ENCODE measurements around the gene CHST15.

The CHST15 gene

GRCh38 chr10:124043310-124044142, 49.9 kb downstream of the CHST15 start:
- Histone ChIP-seq H3K27ac (ENCODE audit: low read depth, low read length) (no peak overlapping the region), H2AFZ (ENCODE audit: low read length, unreplicated experiment) (no peak overlapping the region), H3K36me3 (ENCODE audit: insufficient read depth, low read length) (no peaks in the 10 kb centered on the region), H3K4me3 (ENCODE audit: low read depth, low read length) (no peak overlapping the region), H3K4me1 (ENCODE audit: control insufficient read depth, insufficient read depth, low read length, unreplicated experiment) (no peaks in the 10 kb centered on the region), H3K27me3 (ENCODE audit: insufficient read depth, low read length) (peaks cover 11% of the 10 kb centered on the region; the same call in 1 of the 2 replicates), H3K79me2 (ENCODE audit: control insufficient read depth, insufficient read depth, low read length, unreplicated experiment) (no peaks in the 10 kb centered on the region)

- H3K79me2 ChIP-seq (ENCODE audit: control insufficient read depth, insufficient read depth, low read length, unreplicated experiment), result no peaks in the 10 kb centered on the region
- peaks cover 9% of the 10 kb centered on the region; the same call in 1 of the 2 replicates for H3K27me3 ChIP-seq (ENCODE audit: insufficient read depth, low read length)
- no peaks in the 10 kb centered on the region for H3K4me1 ChIP-seq (ENCODE audit: control insufficient read depth, insufficient read depth, low read length, unreplicated experiment)
- H3K36me3 ChIP-seq (ENCODE audit: insufficient read depth, low read length), result no peaks in the 10 kb centered on the region
- no peak overlapping the region for H2AFZ ChIP-seq (ENCODE audit: low read length, unreplicated experiment)
- H3K27ac ChIP-seq (ENCODE audit: low read depth, low read length), result no peak overlapping the region
- no peak overlapping the region for H3K4me3 ChIP-seq (ENCODE audit: low read depth, low read length)
These were observed 50.6 kb downstream of the CHST15 start for GRCh38 chr10:124042656-124043309.

- Histone ChIP-seq H3K36me3 (ENCODE audit: insufficient read depth, low read length) (no peaks in the 10 kb centered on the region), H3K79me2 (ENCODE audit: control insufficient read depth, insufficient read depth, low read length, unreplicated experiment) (no peaks in the 10 kb centered on the region), H3K4me3 (ENCODE audit: low read depth, low read length) (no peak overlapping the region), H3K27ac (ENCODE audit: low read depth, low read length) (no peak overlapping the region), H3K4me1 (ENCODE audit: control insufficient read depth, insufficient read depth, low read length, unreplicated experiment) (no peaks in the 10 kb centered on the region), H3K27me3 (ENCODE audit: insufficient read depth, low read length) (peaks cover 6% of the 10 kb centered on the region; the same call in 1 of the 2 replicates), H2AFZ (ENCODE audit: low read length, unreplicated experiment) (no peak overlapping the region)
These were observed 51.5 kb downstream of the CHST15 start for GRCh38 chr10:124041675-124042445.

GRCh38 chr10:124040451-124041188, 52.8 kb downstream of the CHST15 start:
- H3K4me3 ChIP-seq (ENCODE audit: low read depth, low read length), result no peak overlapping the region
- H3K4me1 ChIP-seq (ENCODE audit: control insufficient read depth, insufficient read depth, low read length, unreplicated experiment), result no peaks in the 10 kb centered on the region
- H3K27me3 ChIP-seq (ENCODE audit: insufficient read depth, low read length), result no peaks in the 10 kb centered on the region
- H3K79me2 ChIP-seq (ENCODE audit: control insufficient read depth, insufficient read depth, low read length, unreplicated experiment), result no peaks in the 10 kb centered on the region
- no peaks in the 10 kb centered on the region for H3K36me3 ChIP-seq (ENCODE audit: insufficient read depth, low read length)
- no peak overlapping the region for H2AFZ ChIP-seq (ENCODE audit: low read length, unreplicated experiment)
- no peak overlapping the region for H3K27ac ChIP-seq (ENCODE audit: low read depth, low read length)

- no peaks in the 10 kb centered on the region for H3K4me1 ChIP-seq (ENCODE audit: control insufficient read depth, insufficient read depth, low read length, unreplicated experiment)
- H3K27me3 ChIP-seq (ENCODE audit: insufficient read depth, low read length), result no peaks in the 10 kb centered on the region
- H3K79me2 ChIP-seq (ENCODE audit: control insufficient read depth, insufficient read depth, low read length, unreplicated experiment), result no peaks in the 10 kb centered on the region
- no peak overlapping the region for H2AFZ ChIP-seq (ENCODE audit: low read length, unreplicated experiment)
- H3K27ac ChIP-seq (ENCODE audit: low read depth, low read length), result no peak overlapping the region
- H3K36me3 ChIP-seq (ENCODE audit: insufficient read depth, low read length), result no peaks in the 10 kb centered on the region
- no peak overlapping the region for H3K4me3 ChIP-seq (ENCODE audit: low read depth, low read length)
These were observed 53.9 kb downstream of the CHST15 start for GRCh38 chr10:124039483-124040013.

GRCh38 chr10:124037784-124038183, 55.6 kb downstream of the CHST15 start:
- H3K4me1 ChIP-seq (ENCODE audit: control insufficient read depth, insufficient read depth, low read length, unreplicated experiment), result peaks cover 6% of the 10 kb centered on the region
- H3K4me3 ChIP-seq (ENCODE audit: low read depth, low read length), result no peak overlapping the region

GRCh38 chr10:124037286-124037685, 56.1 kb downstream of the CHST15 start:
- H2AFZ ChIP-seq (ENCODE audit: low read length, unreplicated experiment), result no peak overlapping the region
- H3K4me3 ChIP-seq (ENCODE audit: low read depth, low read length), result no peak overlapping the region
- H3K79me2 ChIP-seq (ENCODE audit: control insufficient read depth, insufficient read depth, low read length, unreplicated experiment), result no peaks in the 10 kb centered on the region
- no peak overlapping the region for H3K27ac ChIP-seq (ENCODE audit: low read depth, low read length)
- no peaks in the 10 kb centered on the region for H3K27me3 ChIP-seq (ENCODE audit: insufficient read depth, low read length)
- peaks cover 6% of the 10 kb centered on the region for H3K4me1 ChIP-seq (ENCODE audit: control insufficient read depth, insufficient read depth, low read length, unreplicated experiment)
- H3K36me3 ChIP-seq (ENCODE audit: insufficient read depth, low read length), result no peaks in the 10 kb centered on the region

More at GRCh38 chr10:124037784-124038183, 55.6 kb downstream of the CHST15 start:
- H3K36me3 ChIP-seq (ENCODE audit: insufficient read depth, low read length), result no peaks in the 10 kb centered on the region
- H3K27me3 ChIP-seq (ENCODE audit: insufficient read depth, low read length), result no peaks in the 10 kb centered on the region
- H3K79me2 ChIP-seq (ENCODE audit: control insufficient read depth, insufficient read depth, low read length, unreplicated experiment), result no peaks in the 10 kb centered on the region
- H3K27ac ChIP-seq (ENCODE audit: low read depth, low read length), result no peak overlapping the region
- H2AFZ ChIP-seq (ENCODE audit: low read length, unreplicated experiment), result no peak overlapping the region

GRCh38 chr10:124036746-124037145, 56.7 kb downstream of the CHST15 start:
- H2AFZ ChIP-seq (ENCODE audit: low read length, unreplicated experiment), result no peak overlapping the region
- no peaks in the 10 kb centered on the region for H3K79me2 ChIP-seq (ENCODE audit: control insufficient read depth, insufficient read depth, low read length, unreplicated experiment)
- H3K27ac ChIP-seq (ENCODE audit: low read depth, low read length), result no peak overlapping the region
- H3K27me3 ChIP-seq (ENCODE audit: insufficient read depth, low read length), result no peaks in the 10 kb centered on the region
- H3K4me3 ChIP-seq (ENCODE audit: low read depth, low read length), result no peak overlapping the region
- H3K4me1 ChIP-seq (ENCODE audit: control insufficient read depth, insufficient read depth, low read length, unreplicated experiment), result peaks cover 6% of the 10 kb centered on the region
- no peaks in the 10 kb centered on the region for H3K36me3 ChIP-seq (ENCODE audit: insufficient read depth, low read length)

GRCh38 chr10:124035928-124036558, 57.4 kb downstream of the CHST15 start:
- Histone ChIP-seq H3K27me3 (ENCODE audit: insufficient read depth, low read length) (no peaks in the 10 kb centered on the region), H2AFZ (ENCODE audit: low read length, unreplicated experiment) (no peak overlapping the region), H3K79me2 (ENCODE audit: control insufficient read depth, insufficient read depth, low read length, unreplicated experiment) (no peaks in the 10 kb centered on the region), H3K4me1 (ENCODE audit: control insufficient read depth, insufficient read depth, low read length, unreplicated experiment) (peaks cover 6% of the 10 kb centered on the region), H3K27ac (ENCODE audit: low read depth, low read length) (no peak overlapping the region), H3K36me3 (ENCODE audit: insufficient read depth, low read length) (no peaks in the 10 kb centered on the region), H3K4me3 (ENCODE audit: low read depth, low read length) (no peak overlapping the region)
